D721Med (cell line): ENCODE results near the gene GRIPAP1.

Source experiments
- DNase-seq: peaks from one replicate; pipeline ENCODE4 v3.0.0; 2011; ENCODE audit warnings: low spot score; ENCODE audit not compliant: insufficient read length
- FAIRE-seq: peaks from 2 replicates; lab custom pipeline; 2011; peaks lifted over from hg19 to GRCh38; lab: Jason Lieb, UNC
- TF ChIP-seq, protein P1 (sequence below): IDR thresholded peaks from 2 replicates; pipeline ENCODE4 v1.5.1; 2012; ENCODE audit warnings: mild to moderate bottlenecking, control low read depth; ENCODE audit not compliant: insufficient read depth; ENCODE audit errors: missing control alignments

GRIPAP1 gene, protein sequence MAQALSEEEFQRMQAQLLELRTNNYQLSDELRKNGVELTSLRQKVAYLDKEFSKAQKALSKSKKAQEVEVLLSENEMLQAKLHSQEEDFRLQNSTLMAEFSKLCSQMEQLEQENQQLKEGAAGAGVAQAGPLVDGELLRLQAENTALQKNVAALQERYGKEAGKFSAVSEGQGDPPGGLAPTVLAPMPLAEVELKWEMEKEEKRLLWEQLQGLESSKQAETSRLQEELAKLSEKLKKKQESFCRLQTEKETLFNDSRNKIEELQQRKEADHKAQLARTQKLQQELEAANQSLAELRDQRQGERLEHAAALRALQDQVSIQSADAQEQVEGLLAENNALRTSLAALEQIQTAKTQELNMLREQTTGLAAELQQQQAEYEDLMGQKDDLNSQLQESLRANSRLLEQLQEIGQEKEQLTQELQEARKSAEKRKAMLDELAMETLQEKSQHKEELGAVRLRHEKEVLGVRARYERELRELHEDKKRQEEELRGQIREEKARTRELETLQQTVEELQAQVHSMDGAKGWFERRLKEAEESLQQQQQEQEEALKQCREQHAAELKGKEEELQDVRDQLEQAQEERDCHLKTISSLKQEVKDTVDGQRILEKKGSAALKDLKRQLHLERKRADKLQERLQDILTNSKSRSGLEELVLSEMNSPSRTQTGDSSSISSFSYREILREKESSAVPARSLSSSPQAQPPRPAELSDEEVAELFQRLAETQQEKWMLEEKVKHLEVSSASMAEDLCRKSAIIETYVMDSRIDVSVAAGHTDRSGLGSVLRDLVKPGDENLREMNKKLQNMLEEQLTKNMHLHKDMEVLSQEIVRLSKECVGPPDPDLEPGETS

DNA sequence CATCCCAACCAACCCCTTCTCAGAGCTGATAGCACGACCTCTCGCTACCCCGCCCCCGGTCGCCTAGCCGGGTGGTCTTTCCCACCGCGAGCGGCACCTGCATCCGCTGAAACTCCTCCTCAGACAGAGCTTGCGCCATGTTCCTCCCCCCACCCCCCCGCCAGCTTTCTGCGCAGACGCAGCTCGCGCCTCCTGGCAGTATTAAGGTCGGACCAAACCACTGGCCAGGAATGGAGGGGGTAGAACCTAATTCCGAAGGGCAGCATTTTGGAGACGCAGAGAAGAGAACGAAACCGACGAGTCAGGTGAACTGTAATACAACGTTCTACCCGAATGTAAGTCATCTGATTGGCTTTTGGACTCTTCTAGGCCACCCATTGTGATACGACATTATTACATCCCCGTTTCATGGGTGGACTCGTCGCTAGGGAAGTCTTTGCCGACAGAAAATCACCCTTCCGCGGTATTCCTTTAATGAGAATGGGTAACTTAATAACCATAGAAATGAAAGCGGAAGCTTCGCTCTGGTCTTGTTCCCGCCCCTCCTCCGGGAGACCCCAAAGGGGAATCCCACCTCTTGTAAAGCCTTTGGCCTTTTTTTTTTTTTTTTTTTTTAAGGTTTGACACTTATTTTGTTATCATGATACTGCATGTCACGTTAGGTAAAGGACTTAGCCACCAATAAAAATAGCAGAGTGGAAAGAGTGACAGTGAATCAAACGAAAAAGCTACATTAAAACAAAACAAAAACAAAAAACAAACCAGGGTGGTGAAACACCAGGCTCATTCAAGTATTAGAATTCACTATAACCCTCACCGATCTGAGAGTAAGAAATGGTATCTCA is at the start of gene GRIPAP1:
Gene GRIPAP1, minus strand, starts transcription at position 174 of the 845 bp plus-strand sequence. Its CDS starts 35 bp downstream, at position 139.
- DNase-seq: peak; percentile 39

DNA sequence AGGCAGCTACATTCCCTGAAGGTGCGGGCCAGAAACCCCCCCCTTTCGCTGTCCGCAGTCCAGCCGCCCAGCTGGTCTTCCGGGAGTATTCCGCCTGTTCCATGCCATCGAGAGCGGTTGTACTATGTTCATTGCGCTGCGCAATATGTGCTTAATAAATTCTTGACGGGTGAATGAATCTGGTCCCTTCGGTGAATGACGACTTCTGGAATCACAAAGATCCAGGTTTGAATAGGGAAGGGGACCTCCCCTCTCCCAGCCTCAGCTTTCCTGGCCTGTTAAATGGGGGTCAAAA is 41.9 kb upstream of the GRIPAP1 start:
- TF ChIP-seq, protein P1, sequence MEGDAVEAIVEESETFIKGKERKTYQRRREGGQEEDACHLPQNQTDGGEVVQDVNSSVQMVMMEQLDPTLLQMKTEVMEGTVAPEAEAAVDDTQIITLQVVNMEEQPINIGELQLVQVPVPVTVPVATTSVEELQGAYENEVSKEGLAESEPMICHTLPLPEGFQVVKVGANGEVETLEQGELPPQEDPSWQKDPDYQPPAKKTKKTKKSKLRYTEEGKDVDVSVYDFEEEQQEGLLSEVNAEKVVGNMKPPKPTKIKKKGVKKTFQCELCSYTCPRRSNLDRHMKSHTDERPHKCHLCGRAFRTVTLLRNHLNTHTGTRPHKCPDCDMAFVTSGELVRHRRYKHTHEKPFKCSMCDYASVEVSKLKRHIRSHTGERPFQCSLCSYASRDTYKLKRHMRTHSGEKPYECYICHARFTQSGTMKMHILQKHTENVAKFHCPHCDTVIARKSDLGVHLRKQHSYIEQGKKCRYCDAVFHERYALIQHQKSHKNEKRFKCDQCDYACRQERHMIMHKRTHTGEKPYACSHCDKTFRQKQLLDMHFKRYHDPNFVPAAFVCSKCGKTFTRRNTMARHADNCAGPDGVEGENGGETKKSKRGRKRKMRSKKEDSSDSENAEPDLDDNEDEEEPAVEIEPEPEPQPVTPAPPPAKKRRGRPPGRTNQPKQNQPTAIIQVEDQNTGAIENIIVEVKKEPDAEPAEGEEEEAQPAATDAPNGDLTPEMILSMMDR: no peak
- DNase-seq (no peak), FAIRE-seq (no peak)

More for the DNA sequence above, at the start of gene GRIPAP1:
- TF ChIP-seq, protein P1: no peak
- peak; percentile 70 for FAIRE-seq

DNA sequence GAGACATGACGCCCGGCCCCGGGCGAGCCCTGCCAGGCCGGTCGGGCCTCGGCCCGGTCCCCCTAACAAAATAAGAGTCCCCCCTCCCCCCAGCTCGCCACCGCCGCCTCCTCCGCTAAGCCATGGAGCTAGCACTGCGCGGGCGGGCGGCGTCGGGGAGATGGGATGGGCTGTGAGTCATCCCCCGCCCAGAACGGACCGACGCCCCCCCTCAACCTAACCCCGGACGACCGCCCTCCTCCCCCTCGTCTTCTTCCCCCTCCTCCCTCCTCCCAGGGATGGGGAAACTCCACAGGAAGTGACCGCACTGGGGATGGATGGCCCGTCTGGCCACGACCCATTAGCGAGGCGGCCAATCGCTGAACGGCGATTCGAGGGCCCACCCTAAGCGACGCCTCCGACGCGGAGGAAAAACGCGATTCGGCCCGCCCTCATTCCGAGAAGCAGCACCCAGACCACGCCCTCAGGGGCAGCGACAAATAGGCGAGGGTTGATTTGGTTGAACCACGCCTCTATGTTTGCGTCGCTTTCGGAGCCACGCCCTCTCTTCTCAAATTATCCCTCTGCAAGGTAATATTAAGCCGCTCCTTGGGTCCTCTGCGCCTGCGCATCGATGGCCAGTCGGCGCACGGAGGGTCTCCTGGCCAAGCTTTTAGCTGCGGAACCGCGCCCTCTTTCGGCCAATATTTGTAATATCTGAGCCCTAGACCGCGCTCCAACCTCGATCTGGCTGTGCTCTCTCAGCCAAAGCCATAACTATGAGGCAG is 41.3 kb upstream of the GRIPAP1 start, which contains the start of gene TFE3:
Gene TFE3, minus strand, starts transcription at position 138 of the 767 bp plus-strand sequence. Its CDS starts 131 bp downstream, at position 7.
- TF ChIP-seq, protein P1: peak; percentile 47
- peak; percentile 70 for FAIRE-seq
- peak; percentile 55 for DNase-seq

DNA sequence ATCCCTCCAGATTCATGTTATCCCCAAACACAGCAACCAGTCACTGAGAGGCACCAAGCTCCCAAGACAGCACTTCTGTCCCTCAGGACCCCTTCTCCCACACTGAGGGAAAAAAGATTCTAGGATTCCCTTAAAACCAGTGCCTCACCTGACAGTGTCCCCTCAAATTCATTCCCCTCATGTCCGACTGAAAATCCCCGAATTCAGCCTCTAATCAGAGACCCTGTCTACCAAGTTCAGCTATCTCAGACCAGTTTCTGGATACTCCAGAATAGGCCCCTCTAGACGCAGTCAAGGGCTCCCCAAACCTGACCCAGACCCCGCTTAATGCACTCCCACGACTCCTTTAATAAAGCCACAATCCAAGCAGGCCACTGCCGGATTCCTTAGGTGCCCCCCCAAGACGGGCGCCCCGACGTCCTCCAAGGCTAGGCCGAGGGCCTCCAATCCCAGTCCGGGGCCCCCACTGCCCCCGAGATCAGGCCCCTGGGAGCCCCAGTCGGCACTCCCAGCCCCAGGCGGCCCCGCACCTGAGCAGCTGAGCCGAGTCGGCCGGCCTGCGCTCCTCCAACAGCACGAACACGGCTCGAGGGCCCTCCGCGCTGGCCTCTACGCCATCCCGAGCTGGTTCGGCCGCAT is 40.6 kb upstream of the GRIPAP1 start:
- TF ChIP-seq, protein P1: no peak
- no peak for DNase-seq
- no peak for FAIRE-seq

DNA sequence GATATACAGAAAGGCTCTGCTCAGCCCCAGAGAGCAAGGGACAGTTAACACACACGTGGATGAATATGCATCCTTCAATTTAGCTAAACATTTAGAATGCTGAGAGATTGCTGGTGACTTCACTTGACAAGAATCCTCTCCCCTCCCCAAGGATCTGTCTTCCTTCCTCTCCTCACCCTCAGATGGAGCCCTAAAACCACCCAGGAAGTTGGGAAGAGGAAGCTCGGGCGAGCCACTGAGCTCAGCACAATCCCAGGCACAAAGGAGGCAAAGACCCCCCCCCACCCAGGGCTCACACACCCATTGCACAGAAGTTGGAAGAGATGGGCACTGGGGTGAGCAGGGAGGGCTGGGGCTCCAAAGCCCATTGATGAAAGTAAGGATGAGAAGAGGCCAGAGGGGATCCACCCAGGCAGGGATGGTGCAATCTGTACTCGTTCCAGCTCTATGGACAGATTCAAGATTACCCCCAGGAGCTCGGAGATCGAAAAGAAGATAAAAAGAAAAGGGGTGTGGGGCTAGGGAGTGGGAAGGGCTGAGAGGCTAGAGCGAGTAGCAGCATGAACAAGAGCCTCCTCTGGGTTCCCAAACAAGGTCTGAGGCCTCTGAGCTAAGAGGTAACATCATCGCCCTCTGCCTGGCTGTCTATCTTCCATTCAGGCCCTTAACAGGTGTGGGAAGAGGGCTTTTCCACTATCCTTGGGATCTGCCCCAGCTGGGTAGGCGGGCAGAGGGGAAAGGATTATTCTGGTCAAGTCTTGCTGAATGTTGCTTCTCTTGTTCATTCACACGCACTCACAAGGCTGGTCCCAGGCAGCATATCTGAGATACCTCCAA is 39.9 kb upstream of the GRIPAP1 start:
- DNase-seq: no peak
- FAIRE-seq: no peak
- TF ChIP-seq, protein P1: no peak
